SJCRH30 (cell line): ENCODE results near the gene USH1G. TPM values are rescaled to one million over a fixed set of nuclear protein-coding genes. Genes with fewer than 3 reads are reported as not detected.

Experiments used
- DNase-seq, 2 experiments: peaks; one replicate each; pipeline ENCODE4 v3.0.0-alpha.2; 2015 to 2020
- H3K27ac ChIP-seq: fragments of 250-450 bp; sonication (Bioruptor Pico); 2 replicates; pipeline ENCODE4 v1.5.1; 2020; ENCODE audit warnings: mild to moderate bottlenecking, moderate library complexity
- H3K27me3 ChIP-seq: fragments of 250-450 bp; sonication (Bioruptor Pico); 2 replicates; pipeline ENCODE4 v1.5.1; 2020; ENCODE audit warnings: mild to moderate bottlenecking, moderate library complexity
- H3K36me3 ChIP-seq: fragments of 250-450 bp; sonication (Bioruptor Pico); 2 replicates; pipeline ENCODE4 v1.5.1; 2020; ENCODE audit warnings: mild to moderate bottlenecking, moderate library complexity
- H3K4me1 ChIP-seq: fragments of 250-450 bp; sonication (Bioruptor Pico); 2 replicates; pipeline ENCODE4 v1.5.1; 2020; ENCODE audit warnings: mild to moderate bottlenecking, moderate library complexity
- H3K4me3 ChIP-seq: fragments of 250-450 bp; sonication (Bioruptor Pico); 2 replicates; pipeline ENCODE4 v1.5.1; 2020; ENCODE audit warnings: mild to moderate bottlenecking, moderate library complexity
- H3K9me3 ChIP-seq: fragments of 250-450 bp; sonication (Bioruptor Pico); replicated peaks from 2 replicates; pipeline ENCODE4 v1.5.1; 2020; ENCODE audit warnings: mild to moderate bottlenecking, moderate library complexity
- total RNA-seq: library from RNA; depleted of rRNA; stranded (reverse); fragments of >200 nt; shearing (Covaris generic); gene quantifications from 2 replicates; pipeline ENCODE4 v1.2.3, GENCODE V29; 2014

Gene USH1G
- total RNA-seq, 1 experiment from 2014 or later, result 0.14 TPM

- Histone ChIP-seq H3K4me1 (no peaks in the 10 kb centered on the region), H3K27ac (no peak overlapping the region), H3K9me3 (no peaks in the 10 kb centered on the region), H3K27me3 (peaks cover 17% of the 10 kb centered on the region), H3K4me3 (no peak overlapping the region), H3K36me3 (no peaks in the 10 kb centered on the region)
- DNase-seq, result no peak
Measured at GRCh38 chr17:74947041-74947754, 24.1 kb upstream of the USH1G start.

GRCh38 chr17:74946641-74947040, 23.6 kb upstream of the USH1G start:
- H3K27ac ChIP-seq, result no peak overlapping the region
- DNase-seq, result no peak
- peaks cover 17% of the 10 kb centered on the region for H3K27me3 ChIP-seq
- no peaks in the 10 kb centered on the region for H3K4me1 ChIP-seq
- no peaks in the 10 kb centered on the region for H3K9me3 ChIP-seq
- no peaks in the 10 kb centered on the region for H3K36me3 ChIP-seq
- H3K4me3 ChIP-seq, result no peak overlapping the region

GRCh38 chr17:74945543-74945942, 22.5 kb upstream of the USH1G start:
- Histone ChIP-seq H3K4me1 (no peaks in the 10 kb centered on the region), H3K9me3 (no peaks in the 10 kb centered on the region), H3K36me3 (no peaks in the 10 kb centered on the region), H3K4me3 (no peak overlapping the region), H3K27ac (no peak overlapping the region), H3K27me3 (peaks cover 17% of the 10 kb centered on the region)
- no peak for DNase-seq

- Histone ChIP-seq H3K27me3 (peaks cover 6% of the 10 kb centered on the region), H3K36me3 (no peaks in the 10 kb centered on the region), H3K4me3 (no peak overlapping the region), H3K9me3 (no peaks in the 10 kb centered on the region), H3K4me1 (no peaks in the 10 kb centered on the region), H3K27ac (no peak overlapping the region)
- DNase-seq, result no peak
Measured at GRCh38 chr17:74943808-74944522, 20.9 kb upstream of the USH1G start.

- H3K27me3 ChIP-seq, result peaks cover 15% of the 10 kb centered on the region
- no peak for DNase-seq
- H3K9me3 ChIP-seq, result no peaks in the 10 kb centered on the region
- no peaks in the 10 kb centered on the region for H3K36me3 ChIP-seq
- no peaks in the 10 kb centered on the region for H3K4me1 ChIP-seq
- H3K27ac ChIP-seq, result no peak overlapping the region
- no peak overlapping the region for H3K4me3 ChIP-seq
Measured at GRCh38 chr17:74941128-74941725, 18.2 kb upstream of the USH1G start.

- Histone ChIP-seq H3K27me3 (peaks cover 23% of the 10 kb centered on the region; the same call in 1 of the 2 replicates), H3K9me3 (no peaks in the 10 kb centered on the region), H3K27ac (no peak overlapping the region), H3K4me3 (no peak overlapping the region), H3K4me1 (no peaks in the 10 kb centered on the region), H3K36me3 (no peaks in the 10 kb centered on the region)
- DNase-seq, result no peak
Measured at GRCh38 chr17:74939534-74939933, 16.5 kb upstream of the USH1G start.

- Histone ChIP-seq H3K27me3 (peaks cover 30% of the 10 kb centered on the region), H3K4me1 (no peaks in the 10 kb centered on the region), H3K36me3 (no peaks in the 10 kb centered on the region), H3K9me3 (no peaks in the 10 kb centered on the region), H3K27ac (no peak overlapping the region), H3K4me3 (no peak overlapping the region)
- no peak for DNase-seq
Measured at GRCh38 chr17:74938194-74938950, 15.3 kb upstream of the USH1G start.

- peaks cover 32% of the 10 kb centered on the region for H3K27me3 ChIP-seq
- H3K36me3 ChIP-seq, result no peaks in the 10 kb centered on the region
- H3K27ac ChIP-seq, result no peak overlapping the region
- H3K4me1 ChIP-seq, result no peaks in the 10 kb centered on the region
- no peak overlapping the region for H3K4me3 ChIP-seq
- DNase-seq, result peak in 1 of 2 experiments; percentile 40
- H3K9me3 ChIP-seq, result no peaks in the 10 kb centered on the region
Measured at GRCh38 chr17:74937064-74938051, 14.3 kb upstream of the USH1G start.

GRCh38 chr17:74936470-74936799, 13.4 kb upstream of the USH1G start:
- Histone ChIP-seq H3K27me3 (peaks cover 34% of the 10 kb centered on the region), H3K4me3 (no peak overlapping the region), H3K9me3 (no peaks in the 10 kb centered on the region), H3K36me3 (no peaks in the 10 kb centered on the region), H3K27ac (no peak overlapping the region), H3K4me1 (no peaks in the 10 kb centered on the region)
- DNase-seq, result no peak

- Histone ChIP-seq H3K4me3 (no peak within 1 kb of the TSS), H3K27ac (no peak within 1 kb of the TSS), H3K9me3 (no peaks in the 10 kb centered on the region), H3K36me3 (no peaks in the 10 kb centered on the region), H3K27me3 (peaks cover 38% of the 10 kb centered on the region), H3K4me1 (no peaks in the 10 kb centered on the region)
- DNase-seq, result no peak
Measured at GRCh38 chr17:74935585-74936469, 12.8 kb upstream of the USH1G start, which contains the start of gene OTOP3. Gene OTOP3, plus strand, starts transcription at chr17:74935898. Its CDS starts 24 bp downstream, at chr17:74935922.

- no peaks in the 10 kb centered on the region for H3K9me3 ChIP-seq
- no peak overlapping the region for H3K27ac ChIP-seq
- no peak for DNase-seq
- no peaks in the 10 kb centered on the region for H3K4me1 ChIP-seq
- no peak overlapping the region for H3K4me3 ChIP-seq
- no peaks in the 10 kb centered on the region for H3K36me3 ChIP-seq
- H3K27me3 ChIP-seq, result peaks cover 38% of the 10 kb centered on the region
Measured at GRCh38 chr17:74935048-74935447, 12.0 kb upstream of the USH1G start.

GRCh38 chr17:74930535-74931036, 7.5 kb upstream of the USH1G start:
- H3K27me3 ChIP-seq, result peaks cover 35% of the 10 kb centered on the region

GRCh38 chr17:74928786-74929185, 5.7 kb upstream of the USH1G start:
- peaks cover 40% of the 10 kb centered on the region for H3K27me3 ChIP-seq
- H3K36me3 ChIP-seq, result no peaks in the 10 kb centered on the region

More at GRCh38 chr17:74930535-74931036, 7.5 kb upstream of the USH1G start:
- H3K4me3 ChIP-seq, result no peak overlapping the region
- no peaks in the 10 kb centered on the region for H3K9me3 ChIP-seq
- no peak for DNase-seq
- H3K27ac ChIP-seq, result no peak overlapping the region
- H3K36me3 ChIP-seq, result no peaks in the 10 kb centered on the region
- H3K4me1 ChIP-seq, result no peaks in the 10 kb centered on the region

More at GRCh38 chr17:74928786-74929185, 5.7 kb upstream of the USH1G start:
- no peak overlapping the region for H3K27ac ChIP-seq
- no peaks in the 10 kb centered on the region for H3K9me3 ChIP-seq
- no peak overlapping the region for H3K4me3 ChIP-seq
- no peaks in the 10 kb centered on the region for H3K4me1 ChIP-seq
- DNase-seq, result no peak
